ENCODE data around the gene MYL9.

- TF ChIP-seq CTCF (IDR thresholded peaks at IDR 0.05 in 4 of 5, conservative IDR thresholded peaks at IDR 0.05 in 1 of 5): no peak
- TF ChIP-seq POLR2A (IDR thresholded peaks at IDR 0.05): no peak
Measured at GRCh38 chr20:36549628-36549941, 8.3 kb downstream of the MYL9 start.
